ENCODE measurements around the gene PDE5A.

The PDE5A gene

DNA sequence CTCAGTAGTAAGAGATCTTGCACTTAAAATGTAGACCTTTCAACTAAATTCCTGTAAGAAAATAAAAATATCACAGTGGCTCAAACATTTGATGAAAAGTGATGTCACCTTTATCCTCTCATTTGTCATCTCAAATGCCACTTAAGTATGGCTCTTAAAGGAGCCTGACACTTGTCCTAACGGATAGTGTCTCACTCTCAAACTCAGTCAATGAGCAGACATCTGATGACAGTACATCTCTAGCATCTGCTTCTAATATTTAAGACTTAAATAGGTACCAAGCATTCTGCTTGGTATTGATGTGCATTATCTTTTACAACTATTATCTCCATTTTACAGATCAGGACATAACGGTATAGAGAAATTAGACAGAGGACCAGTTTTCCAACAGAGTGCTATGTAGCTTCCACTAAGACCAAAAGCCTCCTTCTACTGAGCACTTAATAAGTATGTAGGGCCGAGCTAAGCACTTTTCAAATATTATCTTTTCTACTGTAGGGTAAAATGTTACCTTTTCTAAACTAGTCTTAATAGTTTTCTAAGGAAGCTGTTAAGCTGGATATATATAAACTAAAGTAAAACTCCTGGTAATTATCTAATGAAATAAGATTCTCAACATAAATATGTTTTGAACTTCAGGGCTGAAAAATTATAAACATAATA, 110.2 kb downstream of the PDE5A start:
- TF ChIP-seq TAF1 (IDR thresholded peaks at IDR 0.05; ENCODE audit: borderline replicate concordance, insufficient read depth, low read length) (no peak), FOXP2 (optimal IDR thresholded peaks at IDR 0.05; ENCODE audit: borderline replicate concordance, extremely low read depth, extremely low read length, insufficient read depth) (no peak), SIN3A (IDR thresholded peaks at IDR 0.05; ENCODE audit: borderline replicate concordance, insufficient read depth, low read length) (no peak), POLR2AphosphoS5 (IDR thresholded peaks at IDR 0.05; ENCODE audit: low read depth, low read length) (no peak)
- TF ChIP-seq, protein P1, sequence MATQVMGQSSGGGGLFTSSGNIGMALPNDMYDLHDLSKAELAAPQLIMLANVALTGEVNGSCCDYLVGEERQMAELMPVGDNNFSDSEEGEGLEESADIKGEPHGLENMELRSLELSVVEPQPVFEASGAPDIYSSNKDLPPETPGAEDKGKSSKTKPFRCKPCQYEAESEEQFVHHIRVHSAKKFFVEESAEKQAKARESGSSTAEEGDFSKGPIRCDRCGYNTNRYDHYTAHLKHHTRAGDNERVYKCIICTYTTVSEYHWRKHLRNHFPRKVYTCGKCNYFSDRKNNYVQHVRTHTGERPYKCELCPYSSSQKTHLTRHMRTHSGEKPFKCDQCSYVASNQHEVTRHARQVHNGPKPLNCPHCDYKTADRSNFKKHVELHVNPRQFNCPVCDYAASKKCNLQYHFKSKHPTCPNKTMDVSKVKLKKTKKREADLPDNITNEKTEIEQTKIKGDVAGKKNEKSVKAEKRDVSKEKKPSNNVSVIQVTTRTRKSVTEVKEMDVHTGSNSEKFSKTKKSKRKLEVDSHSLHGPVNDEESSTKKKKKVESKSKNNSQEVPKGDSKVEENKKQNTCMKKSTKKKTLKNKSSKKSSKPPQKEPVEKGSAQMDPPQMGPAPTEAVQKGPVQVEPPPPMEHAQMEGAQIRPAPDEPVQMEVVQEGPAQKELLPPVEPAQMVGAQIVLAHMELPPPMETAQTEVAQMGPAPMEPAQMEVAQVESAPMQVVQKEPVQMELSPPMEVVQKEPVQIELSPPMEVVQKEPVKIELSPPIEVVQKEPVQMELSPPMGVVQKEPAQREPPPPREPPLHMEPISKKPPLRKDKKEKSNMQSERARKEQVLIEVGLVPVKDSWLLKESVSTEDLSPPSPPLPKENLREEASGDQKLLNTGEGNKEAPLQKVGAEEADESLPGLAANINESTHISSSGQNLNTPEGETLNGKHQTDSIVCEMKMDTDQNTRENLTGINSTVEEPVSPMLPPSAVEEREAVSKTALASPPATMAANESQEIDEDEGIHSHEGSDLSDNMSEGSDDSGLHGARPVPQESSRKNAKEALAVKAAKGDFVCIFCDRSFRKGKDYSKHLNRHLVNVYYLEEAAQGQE (IDR thresholded peaks at IDR 0.05; ENCODE audit: insufficient read depth in 1 of 2, low read depth in 2 of 2, low read length in 2 of 2), result no peak

DNA sequence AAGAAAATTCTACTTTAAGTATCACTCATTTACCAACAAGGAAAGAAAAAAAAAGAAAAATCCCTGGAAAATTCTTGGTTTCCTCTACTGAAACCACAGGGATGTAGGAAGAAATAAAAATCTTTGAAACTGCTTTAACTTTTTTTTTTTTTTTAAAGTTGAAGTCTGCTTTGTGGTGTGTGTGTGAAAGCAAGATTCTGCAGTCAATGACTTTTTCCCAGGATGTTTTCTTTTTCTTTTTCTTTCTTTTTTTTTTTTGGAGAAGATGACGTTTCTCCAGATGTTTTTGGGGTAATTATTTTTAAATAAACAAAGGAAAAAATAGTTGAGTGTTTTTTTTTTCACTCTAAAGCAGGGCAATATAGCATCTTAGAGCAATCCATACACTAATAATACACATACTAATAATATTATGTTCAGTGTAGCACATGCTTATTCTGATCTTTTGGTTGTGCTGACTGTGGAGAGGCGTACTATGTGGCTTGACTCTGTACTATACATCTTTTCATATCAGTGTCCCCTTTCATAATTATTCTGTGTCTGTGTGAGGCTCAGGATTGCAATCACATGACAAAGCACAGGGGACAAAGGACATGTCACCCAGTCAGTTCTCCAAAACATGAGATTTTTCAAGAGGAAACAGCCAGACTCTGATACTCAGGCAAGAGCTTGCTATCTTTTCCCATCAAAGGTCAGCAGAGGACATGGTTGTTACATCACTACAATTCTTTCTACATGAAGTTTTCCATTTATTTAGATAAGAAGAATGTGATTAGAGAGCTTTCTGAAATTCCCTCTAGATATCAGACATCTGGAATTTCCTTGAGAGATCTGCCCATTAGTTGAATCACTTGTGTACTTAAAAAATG, 111.0 kb downstream of the PDE5A start:
- TF ChIP-seq SIN3A (IDR thresholded peaks at IDR 0.05; ENCODE audit: borderline replicate concordance, insufficient read depth, low read length) (no peak), POLR2AphosphoS5 (IDR thresholded peaks at IDR 0.05; ENCODE audit: low read depth, low read length) (no peak), FOXP2 (optimal IDR thresholded peaks at IDR 0.05; ENCODE audit: borderline replicate concordance, extremely low read depth, extremely low read length, insufficient read depth) (no peak), TAF1 (IDR thresholded peaks at IDR 0.05; ENCODE audit: borderline replicate concordance, insufficient read depth, low read length) (no peak)
- TF ChIP-seq, protein P1 (IDR thresholded peaks at IDR 0.05; ENCODE audit: insufficient read depth in 1 of 2, low read depth in 2 of 2, low read length in 2 of 2), result no peak

DNA sequence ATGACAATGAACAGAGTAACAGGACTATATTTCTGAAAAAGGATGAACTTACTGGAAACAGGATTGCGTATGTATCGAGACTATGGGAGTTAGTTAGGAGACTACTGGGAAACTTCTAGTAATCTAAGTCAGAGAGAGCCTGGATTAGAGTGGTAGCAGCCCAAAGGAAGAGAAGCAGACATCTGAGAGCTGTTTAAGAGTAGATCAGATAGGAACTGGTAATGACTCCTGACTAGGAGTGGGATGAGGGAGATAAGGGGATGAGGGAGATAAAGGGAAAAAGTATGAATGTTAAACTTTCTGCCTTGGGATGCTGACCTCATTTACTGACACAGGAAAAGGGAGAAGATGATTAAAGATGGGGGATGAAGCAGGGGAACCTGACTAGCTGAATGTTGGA, 116.2 kb downstream of the PDE5A start:
- TF ChIP-seq SIN3A (IDR thresholded peaks at IDR 0.05; ENCODE audit: borderline replicate concordance, insufficient read depth, low read length) (no peak), FOXP2 (optimal IDR thresholded peaks at IDR 0.05; ENCODE audit: borderline replicate concordance, extremely low read depth, extremely low read length, insufficient read depth) (no peak), TAF1 (IDR thresholded peaks at IDR 0.05; ENCODE audit: borderline replicate concordance, insufficient read depth, low read length) (no peak), POLR2AphosphoS5 (IDR thresholded peaks at IDR 0.05; ENCODE audit: low read depth, low read length) (no peak)
- TF ChIP-seq, protein P1 (IDR thresholded peaks at IDR 0.05; ENCODE audit: insufficient read depth in 1 of 2, low read depth in 2 of 2, low read length in 2 of 2), result no peak

DNA sequence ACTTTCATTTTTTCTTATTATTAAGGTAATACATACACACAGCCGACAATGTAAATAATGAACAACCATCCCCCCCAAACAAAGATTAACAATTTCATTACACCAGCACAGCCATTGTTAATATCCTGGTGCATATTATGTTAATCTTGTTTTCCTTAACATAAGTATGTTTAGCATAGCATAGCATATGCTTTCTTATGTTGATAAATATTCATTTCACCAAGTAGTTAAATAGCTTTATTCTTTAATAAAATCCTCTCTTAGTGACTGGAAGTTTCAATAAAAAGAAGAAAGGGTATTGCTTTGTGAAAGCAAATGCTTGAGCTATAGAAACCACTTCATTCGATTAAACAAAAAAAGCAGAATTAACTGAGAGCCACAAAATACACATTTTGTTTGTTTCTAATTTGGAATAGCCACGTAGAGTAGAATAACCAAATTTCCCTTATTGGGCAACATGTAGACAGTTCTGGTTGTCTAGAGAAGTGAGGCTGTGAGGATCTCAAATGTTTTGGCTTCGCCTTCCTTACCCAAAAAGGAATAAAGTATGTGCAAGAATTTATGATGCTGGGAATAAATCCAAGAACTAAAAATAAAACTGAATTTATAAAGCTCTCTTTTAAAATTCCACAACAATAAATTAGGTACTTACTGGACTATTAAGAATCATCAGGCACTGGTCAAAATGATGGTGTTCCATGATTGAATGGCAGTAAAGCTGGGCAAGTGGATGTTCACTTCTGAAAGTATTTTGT, 118.0 kb downstream of the PDE5A start:
- no peak for TF ChIP-seq TAF1 (IDR thresholded peaks at IDR 0.05; ENCODE audit: borderline replicate concordance, insufficient read depth, low read length)
- no peak for TF ChIP-seq SIN3A (IDR thresholded peaks at IDR 0.05; ENCODE audit: borderline replicate concordance, insufficient read depth, low read length)
- TF ChIP-seq, protein P1 (IDR thresholded peaks at IDR 0.05; ENCODE audit: insufficient read depth in 1 of 2, low read depth in 2 of 2, low read length in 2 of 2), result no peak
- TF ChIP-seq POLR2AphosphoS5 (IDR thresholded peaks at IDR 0.05; ENCODE audit: low read depth, low read length), result no peak
- TF ChIP-seq FOXP2 (optimal IDR thresholded peaks at IDR 0.05; ENCODE audit: borderline replicate concordance, extremely low read depth, extremely low read length, insufficient read depth), result no peak

All from PFSK-1 (cell line).